A549 (cell line): ENCODE results near the gene SERPINB2.

Experiments
- BCL3 ChIP-seq: fragments of >200 bp; sonication (Bioruptor Twin); formaldehyde crosslinking; IDR thresholded peaks from 3 replicates; pipeline ENCODE4 v1.6.1; 2016
- JUN ChIP-seq, 2 experiments: fragments of >200 bp; sonication (Bioruptor Twin); formaldehyde crosslinking; IDR thresholded peaks; 2 replicates in 1 of 2; 3 replicates in 1 of 2; pipeline ENCODE4 v1.6.1; 2016 to 2017
- POLR2A ChIP-seq: IDR thresholded peaks from 2 replicates; pipeline ENCODE4 v1.6.1; 2012; ENCODE audit warnings: mild to moderate bottlenecking, low read length
- USF2 ChIP-seq: fragments of 450-650 bp; IDR thresholded peaks from 2 replicates; pipeline ENCODE4 v1.6.1; 2014; ENCODE audit warnings: antibody characterized with exemption
- TF ChIP-seq, protein P1 (sequence below): IDR thresholded peaks from 2 replicates; pipeline ENCODE4 v1.6.1; 2012
- TF ChIP-seq, protein P2 (sequence below): fragments of >200 bp; sonication (Bioruptor Twin); formaldehyde crosslinking; IDR thresholded peaks from 3 replicates; pipeline ENCODE4 v1.5.1; 2016
- TF ChIP-seq, protein P3 (sequence below): fragments of 250-450 bp; sonication (Bioruptor Pico); IDR thresholded peaks from 2 replicates; pipeline ENCODE4 v1.5.0; 2021; ENCODE audit warnings: mild to moderate bottlenecking, moderate library complexity, borderline replicate concordance

DNA sequence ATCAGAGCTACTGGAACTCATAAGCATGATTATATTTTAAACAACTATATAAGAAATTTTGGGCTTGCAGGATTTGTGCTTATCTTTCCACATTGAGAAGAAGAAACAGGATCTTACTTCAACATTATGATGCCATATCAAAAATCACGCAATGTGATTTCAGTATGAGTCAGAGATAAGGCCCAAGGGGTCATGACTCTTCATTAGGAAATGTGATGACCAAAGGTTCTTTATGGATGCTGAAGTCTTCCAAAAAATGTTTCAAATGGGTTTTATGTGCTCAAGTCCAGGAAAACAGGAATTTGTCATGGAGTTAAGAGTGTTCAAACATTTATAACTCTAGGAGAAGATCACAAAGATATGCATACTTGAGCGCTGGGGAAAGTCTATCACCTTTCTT is 7.8 kb upstream of the SERPINB2 start:
- TF ChIP-seq, protein P1, sequence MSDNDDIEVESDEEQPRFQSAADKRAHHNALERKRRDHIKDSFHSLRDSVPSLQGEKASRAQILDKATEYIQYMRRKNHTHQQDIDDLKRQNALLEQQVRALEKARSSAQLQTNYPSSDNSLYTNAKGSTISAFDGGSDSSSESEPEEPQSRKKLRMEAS, result no peak
- TF ChIP-seq POLR2A, result no peak
- TF ChIP-seq, protein P2, sequence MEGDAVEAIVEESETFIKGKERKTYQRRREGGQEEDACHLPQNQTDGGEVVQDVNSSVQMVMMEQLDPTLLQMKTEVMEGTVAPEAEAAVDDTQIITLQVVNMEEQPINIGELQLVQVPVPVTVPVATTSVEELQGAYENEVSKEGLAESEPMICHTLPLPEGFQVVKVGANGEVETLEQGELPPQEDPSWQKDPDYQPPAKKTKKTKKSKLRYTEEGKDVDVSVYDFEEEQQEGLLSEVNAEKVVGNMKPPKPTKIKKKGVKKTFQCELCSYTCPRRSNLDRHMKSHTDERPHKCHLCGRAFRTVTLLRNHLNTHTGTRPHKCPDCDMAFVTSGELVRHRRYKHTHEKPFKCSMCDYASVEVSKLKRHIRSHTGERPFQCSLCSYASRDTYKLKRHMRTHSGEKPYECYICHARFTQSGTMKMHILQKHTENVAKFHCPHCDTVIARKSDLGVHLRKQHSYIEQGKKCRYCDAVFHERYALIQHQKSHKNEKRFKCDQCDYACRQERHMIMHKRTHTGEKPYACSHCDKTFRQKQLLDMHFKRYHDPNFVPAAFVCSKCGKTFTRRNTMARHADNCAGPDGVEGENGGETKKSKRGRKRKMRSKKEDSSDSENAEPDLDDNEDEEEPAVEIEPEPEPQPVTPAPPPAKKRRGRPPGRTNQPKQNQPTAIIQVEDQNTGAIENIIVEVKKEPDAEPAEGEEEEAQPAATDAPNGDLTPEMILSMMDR, result no peak
- TF ChIP-seq JUN (IDR thresholded peaks at IDR 0.05), result no peak
- no peak for TF ChIP-seq BCL3
- no peak for TF ChIP-seq USF2
- TF ChIP-seq, protein P3, sequence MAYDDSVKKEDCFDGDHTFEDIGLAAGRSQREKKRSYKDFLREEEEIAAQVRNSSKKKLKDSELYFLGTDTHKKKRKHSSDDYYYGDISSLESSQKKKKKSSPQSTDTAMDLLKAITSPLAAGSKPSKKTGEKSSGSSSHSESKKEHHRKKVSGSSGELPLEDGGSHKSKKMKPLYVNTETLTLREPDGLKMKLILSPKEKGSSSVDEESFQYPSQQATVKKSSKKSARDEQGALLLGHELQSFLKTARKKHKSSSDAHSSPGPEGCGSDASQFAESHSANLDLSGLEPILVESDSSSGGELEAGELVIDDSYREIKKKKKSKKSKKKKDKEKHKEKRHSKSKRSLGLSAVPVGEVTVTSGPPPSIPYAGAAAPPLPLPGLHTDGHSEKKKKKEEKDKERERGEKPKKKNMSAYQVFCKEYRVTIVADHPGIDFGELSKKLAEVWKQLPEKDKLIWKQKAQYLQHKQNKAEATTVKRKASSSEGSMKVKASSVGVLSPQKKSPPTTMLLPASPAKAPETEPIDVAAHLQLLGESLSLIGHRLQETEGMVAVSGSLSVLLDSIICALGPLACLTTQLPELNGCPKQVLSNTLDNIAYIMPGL (CRISPR knock-in tag), result no peak
